Measurements from ENCODE around the gene CDH4.

CDH4 gene

GRCh38 chr20:61502433-61502832, 250.4 kb downstream of the CDH4 start:
- no peak for DNase-seq

DNA sequence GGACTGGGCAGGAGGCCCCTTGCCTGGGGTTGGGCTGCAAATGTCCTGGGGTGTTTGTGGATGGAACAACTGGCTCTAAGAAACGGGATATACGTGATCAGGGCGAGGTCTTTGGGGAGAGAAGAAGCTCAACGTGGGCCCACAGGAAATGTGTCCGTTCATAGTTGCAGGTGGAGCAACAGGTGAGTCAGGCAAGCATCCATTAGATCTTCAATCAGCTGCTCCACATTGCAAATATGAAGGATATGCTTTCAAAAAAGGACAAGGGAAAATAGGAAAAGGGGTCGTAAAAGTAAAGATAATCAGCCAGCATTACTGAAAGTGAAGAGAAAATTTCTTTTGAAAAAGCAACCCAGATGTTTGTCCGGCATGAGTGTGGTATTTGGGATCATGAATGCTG, 251.0 kb downstream of the CDH4 start:
- no peak for DNase-seq

GRCh38 chr20:61505508-61505907, 253.4 kb downstream of the CDH4 start:
- no peak for DNase-seq

GRCh38 chr20:61507778-61508177, 255.7 kb downstream of the CDH4 start:
- DNase-seq, result no peak

GRCh38 chr20:61508301-61509096, 256.4 kb downstream of the CDH4 start:
- DNase-seq, result no peak

DNA sequence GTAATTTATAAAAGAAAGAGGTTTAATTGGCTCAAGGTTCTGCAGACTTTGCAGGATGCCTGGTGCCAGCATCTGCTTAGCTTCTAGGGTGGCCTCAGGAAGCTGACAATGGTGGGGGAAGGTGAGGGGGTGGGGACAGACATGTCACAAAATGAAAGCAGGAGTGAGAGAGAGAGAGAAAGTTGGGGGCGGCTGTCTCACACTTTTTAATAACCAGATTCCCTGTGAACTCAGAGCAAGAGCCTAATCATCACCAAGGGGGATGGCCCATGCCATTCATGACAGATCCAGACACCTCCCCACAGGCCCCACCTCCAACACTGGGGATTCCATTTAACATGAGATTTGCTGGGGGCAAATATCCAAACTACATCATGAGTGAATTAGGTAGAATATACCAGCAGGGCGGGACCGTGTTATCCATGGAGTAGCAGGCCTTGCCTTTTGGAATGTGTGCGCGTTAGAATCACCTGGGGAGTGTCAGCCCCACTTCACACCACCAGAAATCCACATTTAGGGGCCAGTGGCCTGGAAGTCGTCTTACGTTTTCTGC, 258.8 kb downstream of the CDH4 start:
- no peak for DNase-seq

DNA sequence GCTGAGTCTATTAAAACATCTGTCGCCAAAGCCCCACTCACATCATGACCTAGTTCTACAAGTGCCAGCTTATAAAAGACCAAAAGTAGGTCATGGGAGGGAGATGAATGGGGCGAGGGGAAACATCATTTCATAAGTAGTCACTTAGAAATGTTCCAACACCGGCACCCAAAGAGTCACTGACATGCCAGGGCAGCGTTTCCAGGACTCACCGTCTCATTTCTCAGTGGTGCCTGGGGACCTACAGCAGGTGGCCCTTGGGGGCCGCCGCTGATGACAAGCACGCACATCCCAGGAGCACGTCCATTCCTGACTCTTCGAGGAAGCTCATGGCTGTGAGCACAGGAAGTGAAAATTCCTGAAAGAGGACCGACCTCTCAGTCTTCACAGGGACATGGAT, 260.4 kb downstream of the CDH4 start:
- DNase-seq, result no peak

DNA sequence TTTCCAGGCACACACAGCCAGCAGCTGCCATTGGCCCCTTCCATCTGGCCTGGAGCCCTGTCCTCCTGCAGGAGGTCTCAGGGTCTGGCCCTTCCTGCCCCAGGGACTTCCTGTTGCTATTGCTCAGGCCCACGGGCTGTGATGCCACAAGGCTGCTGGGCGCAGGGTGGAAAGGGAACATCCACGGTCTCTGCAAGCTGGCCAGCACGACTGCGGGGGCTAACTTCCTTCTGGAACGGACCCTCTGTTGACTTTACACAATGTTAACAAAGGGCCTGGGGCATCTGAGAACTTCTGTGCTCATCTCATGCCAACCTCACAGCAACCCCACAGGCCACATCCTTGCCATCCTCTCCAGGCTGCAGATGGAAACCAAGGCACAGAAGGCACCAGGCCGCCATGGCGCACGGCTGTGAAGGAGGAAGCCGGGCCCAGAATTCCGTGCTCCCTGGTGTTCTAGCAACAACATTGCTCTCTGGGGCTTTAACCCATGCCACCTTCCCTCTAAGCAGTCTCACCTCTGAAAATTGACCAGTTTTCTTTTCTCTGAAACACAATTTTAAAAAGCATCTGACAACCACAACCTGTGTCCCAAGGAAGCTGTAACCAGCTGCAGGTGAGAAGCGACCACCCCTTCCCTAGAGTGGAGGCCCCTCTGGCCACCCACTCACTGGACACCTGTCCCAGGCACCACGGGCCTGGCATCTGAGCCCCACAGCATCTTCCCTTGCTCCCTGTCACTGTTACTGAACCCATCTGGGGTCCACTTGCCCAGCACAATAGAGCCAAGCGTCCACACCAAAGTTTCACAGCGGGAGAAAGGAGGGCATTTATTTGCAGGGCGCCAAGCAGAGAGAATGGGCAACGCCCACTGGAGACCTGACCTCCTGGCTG, 261.3 kb downstream of the CDH4 start:
- no peak for DNase-seq

- no peak for DNase-seq
Measured at GRCh38 chr20:61514018-61514365, 261.9 kb downstream of the CDH4 start.

DNA sequence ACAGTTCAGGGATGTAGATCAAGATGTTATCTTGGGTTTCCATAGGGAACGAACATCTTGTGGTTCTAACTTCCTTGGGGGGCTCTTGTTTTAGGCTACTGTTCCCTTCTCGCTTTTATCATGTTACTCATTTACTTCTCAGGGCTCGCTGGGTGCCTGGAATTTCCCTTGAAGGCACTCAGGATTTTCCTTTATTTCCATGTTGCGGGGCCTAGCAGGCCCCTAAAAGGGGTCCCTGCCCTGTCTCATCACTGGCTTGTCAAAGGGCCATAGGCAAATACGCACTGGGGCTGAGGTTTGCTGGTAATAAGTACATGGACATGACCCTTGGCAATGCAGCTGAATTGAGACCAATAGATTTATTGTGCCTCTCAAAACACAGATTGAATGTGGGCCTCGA, 262.3 kb downstream of the CDH4 start:
- no peak for DNase-seq

GRCh38 chr20:61514805-61515505, 262.9 kb downstream of the CDH4 start:
- DNase-seq, result no peak

DNA sequence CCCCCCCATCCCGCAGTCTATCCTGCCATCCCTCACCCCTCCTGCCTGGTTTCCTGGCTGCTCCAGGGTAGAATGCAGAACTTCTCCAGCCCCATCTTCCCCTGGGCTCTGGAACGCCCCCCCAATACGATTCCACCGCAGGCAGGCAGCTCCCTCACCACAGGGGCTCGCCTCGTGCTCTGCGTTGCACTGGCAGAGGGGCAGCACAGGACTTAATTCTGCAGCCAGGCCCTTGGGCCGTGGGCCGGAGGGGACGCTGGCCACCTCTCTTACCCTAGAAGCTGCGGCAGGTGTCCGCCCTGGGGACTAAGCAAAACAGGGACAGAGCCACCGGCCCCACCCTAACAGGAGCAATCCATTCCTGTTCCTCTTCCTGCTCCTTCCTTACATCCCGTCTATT, 263.9 kb downstream of the CDH4 start:
- DNase-seq, result no peak

- DNase-seq, result no peak
Measured at GRCh38 chr20:61516346-61517208, 264.5 kb downstream of the CDH4 start.

- no peak for DNase-seq
Measured at GRCh38 chr20:61517419-61517818, 265.4 kb downstream of the CDH4 start.

DNA sequence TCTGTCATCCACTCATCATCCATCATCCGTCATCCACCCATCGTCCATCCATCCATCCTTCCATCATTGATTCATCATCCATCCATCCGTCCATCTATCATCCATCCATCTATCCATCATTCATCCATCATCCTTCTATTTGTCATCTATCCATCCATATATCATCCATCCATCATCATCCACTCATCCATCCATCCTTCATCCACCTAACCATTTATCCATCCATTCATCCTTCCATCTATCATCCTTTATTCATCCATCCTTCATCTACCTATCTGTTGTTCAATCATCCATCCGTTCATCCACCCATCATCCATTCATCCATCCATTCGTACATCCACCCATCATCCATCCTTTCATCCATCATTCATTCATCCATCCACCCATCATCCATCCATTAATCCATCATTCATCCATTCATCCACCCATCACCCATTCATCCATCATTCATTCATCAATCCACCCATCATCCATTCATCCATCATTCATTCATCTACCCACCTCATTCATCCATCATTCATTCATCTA, 266.4 kb downstream of the CDH4 start:
- no peak for DNase-seq

GRCh38 chr20:61519488-61519887, 267.4 kb downstream of the CDH4 start:
- DNase-seq, result no peak

DNA sequence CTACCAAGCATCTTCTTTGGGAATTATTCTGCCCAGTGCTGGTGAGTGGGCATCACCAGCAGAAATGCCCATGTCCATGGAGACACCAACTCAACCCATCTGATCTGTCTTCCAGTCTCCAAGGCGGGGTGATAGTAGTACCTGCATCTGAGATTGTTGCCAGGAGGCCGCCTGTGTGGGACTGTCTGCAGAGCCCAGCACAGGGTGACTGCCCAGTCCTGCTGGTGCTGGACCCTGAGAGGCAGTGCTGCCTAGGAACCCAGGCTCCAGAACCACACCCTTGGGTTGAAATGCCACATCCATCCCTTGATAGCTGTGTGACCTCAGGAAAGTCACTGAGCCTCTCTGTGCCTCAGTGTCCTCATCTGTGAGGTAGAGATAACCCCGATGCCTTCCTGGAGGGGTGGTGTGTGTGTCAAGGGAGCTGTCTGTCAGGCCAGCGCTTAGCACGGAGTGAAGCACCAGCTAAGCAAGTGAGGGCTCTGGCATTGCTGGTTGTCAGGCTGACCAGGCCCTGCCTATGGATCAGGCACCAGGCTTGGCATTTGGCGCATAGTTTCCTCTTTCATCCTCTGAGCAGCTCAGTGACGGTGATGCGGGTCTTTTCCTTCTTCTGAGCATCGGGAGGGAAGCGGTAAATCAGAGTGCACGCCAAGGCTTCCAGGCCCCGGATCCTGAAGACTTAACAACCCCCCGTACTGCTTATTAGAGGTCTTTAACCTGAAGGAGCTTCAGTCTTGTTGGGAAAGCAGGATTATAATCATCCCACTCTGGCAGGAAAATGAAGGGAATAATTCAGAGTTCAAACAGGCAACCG, 268.2 kb downstream of the CDH4 start:
- no peak for DNase-seq

DNA sequence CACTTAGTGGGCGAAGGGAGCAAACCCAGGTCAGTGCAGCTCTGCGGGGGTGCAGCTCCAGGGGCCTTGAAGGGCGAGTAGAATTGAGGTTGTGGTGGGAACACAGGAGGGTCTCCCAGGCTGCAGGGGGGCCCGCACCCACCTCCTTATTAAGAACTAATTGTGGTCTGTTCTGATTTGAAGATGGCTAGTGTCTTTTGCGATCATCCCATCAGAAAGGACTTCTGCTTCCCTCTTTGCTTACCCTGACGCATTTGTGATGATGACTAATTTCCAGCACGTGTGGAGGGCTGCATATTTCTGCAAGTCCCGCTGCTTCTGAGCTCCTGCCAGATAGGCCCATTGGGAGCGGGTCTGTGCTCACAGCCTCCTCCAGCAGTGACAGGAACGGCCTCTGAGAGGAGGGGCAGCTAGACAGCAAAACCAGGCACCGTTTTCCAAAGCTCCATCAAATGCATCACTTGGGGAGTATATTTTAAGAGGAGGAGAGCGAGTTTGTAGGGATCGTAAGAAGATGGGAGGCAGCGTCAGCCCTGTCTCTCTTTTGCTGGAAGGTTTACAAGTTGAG, 268.9 kb downstream of the CDH4 start:
- no peak for DNase-seq

DNA sequence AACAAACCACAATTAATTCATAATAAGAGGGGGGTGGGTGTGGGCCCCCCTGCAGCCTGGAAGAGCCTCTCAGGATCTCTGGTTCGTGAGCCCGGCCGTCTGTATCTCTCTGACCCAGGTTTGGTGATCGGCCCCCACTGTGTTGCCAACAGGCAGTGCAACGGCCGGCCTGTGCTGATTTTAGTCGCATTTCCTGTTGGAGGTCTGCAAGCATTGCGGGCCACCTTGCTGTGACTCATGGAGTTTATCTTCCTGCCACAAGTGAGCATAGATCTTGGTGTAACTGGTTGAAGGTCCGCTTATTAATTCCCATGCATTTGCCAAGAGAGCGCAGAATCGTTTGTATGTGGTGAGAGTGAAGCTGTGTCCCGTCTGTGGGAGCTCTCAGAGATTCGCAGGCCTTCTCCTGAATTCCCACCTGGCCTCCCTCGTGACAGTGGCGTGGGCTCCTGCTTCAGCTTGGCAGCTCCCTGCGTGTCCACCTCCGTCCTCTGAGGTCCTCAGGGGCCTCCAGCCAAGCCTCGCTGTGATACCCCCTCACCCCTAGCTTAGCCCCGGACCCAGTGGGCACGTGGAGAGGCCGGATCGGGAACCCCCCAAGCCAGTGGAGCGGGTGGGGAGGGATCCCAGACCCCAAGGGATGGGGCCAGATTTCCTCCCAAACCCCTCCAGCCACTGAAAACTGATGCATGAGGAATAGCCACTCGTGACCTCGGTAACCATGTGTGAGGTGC, 269.8 kb downstream of the CDH4 start:
- DNase-seq, result no peak

DNA sequence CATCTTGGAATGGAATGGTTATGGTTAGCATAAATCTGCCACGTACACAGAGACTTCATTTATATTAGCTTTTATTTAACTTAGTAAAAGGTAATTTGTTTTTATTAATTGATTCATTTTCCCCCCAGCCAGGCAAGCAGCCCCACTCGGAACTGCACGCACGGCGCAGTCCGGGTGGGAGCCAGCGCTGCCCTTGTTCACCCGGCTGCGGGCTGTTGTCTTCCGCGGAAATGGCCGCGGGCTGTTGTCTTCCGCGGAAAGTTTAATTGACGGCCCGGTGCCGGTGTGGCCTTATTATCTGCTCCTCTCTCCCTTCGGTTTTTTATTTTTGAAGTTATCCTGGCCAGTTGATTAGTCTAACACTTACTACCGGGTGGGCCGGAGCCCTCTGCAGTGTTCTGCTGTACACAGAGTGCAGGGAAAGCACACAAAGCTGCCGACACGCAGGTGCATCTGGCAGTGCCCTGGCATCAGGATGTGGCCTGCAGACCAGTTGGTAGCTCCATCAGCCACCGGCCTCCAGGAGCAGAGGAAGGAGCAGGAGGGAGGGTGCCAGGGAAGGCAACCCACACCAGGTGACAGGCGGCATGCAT, 270.5 kb downstream of the CDH4 start:
- DNase-seq, result no peak

All from effector CD8-positive, alpha-beta T cell (primary cell).